Smooth muscle cell of the brain vasculature (primary cell): ENCODE data around the gene ABCB4.

Experiments
- DNase-seq: peaks from one replicate; pipeline ENCODE4 v3.0.0-alpha.2; 2012; ENCODE audit warnings: low read depth, low spot score

ABCB4 gene

GRCh38 chr7:87475359-87476178 is at the start of gene ABCB4:
Gene ABCB4, minus strand, starts transcription at chr7:87475680. Its CDS starts 215 bp downstream, at chr7:87475465.
- DNase-seq = no peak

- DNase-seq = no peak
These were observed 43.3 kb upstream of the ABCB4 start for GRCh38 chr7:87518735-87519134.

GRCh38 chr7:87517891-87518290 is 42.4 kb upstream of the ABCB4 start:
- no peak for DNase-seq

- DNase-seq = no peak
These were observed 41.8 kb upstream of the ABCB4 start for GRCh38 chr7:87517136-87517815.

- DNase-seq = no peak
These were observed 38.4 kb upstream of the ABCB4 start for GRCh38 chr7:87513735-87514335.

GRCh38 chr7:87512906-87513305 is 37.4 kb upstream of the ABCB4 start:
- DNase-seq = no peak

- no peak for DNase-seq
These were observed 36.0 kb upstream of the ABCB4 start for GRCh38 chr7:87511510-87511909.

- DNase-seq = no peak
These were observed 35.0 kb upstream of the ABCB4 start for GRCh38 chr7:87510411-87510875.

GRCh38 chr7:87507446-87507845 is 32.0 kb upstream of the ABCB4 start:
- DNase-seq = no peak

- DNase-seq = no peak
These were observed 31.0 kb upstream of the ABCB4 start for GRCh38 chr7:87506246-87507180.

GRCh38 chr7:87505557-87506245 is 30.2 kb upstream of the ABCB4 start:
- no peak for DNase-seq

GRCh38 chr7:87505122-87505521 is 29.6 kb upstream of the ABCB4 start:
- no peak for DNase-seq

GRCh38 chr7:87499494-87499893 is 24.0 kb upstream of the ABCB4 start:
- DNase-seq = no peak

- DNase-seq = no peak
These were observed 23.4 kb upstream of the ABCB4 start for GRCh38 chr7:87498893-87499292.

GRCh38 chr7:87497482-87497881 is 22.0 kb upstream of the ABCB4 start:
- DNase-seq = no peak

- DNase-seq = no peak
These were observed 19.9 kb upstream of the ABCB4 start for GRCh38 chr7:87495366-87495765.

GRCh38 chr7:87494454-87494853 is 19.0 kb upstream of the ABCB4 start:
- no peak for DNase-seq

GRCh38 chr7:87483131-87483530 is 7.7 kb upstream of the ABCB4 start:
- no peak for DNase-seq

GRCh38 chr7:87482115-87482514 is 6.6 kb upstream of the ABCB4 start:
- DNase-seq = no peak

- no peak for DNase-seq
These were observed 4.9 kb upstream of the ABCB4 start for GRCh38 chr7:87480386-87480785.

GRCh38 chr7:87479951-87480350 is 4.5 kb upstream of the ABCB4 start:
- no peak for DNase-seq
